NCI-H226 (cell line): ENCODE measurements around the gene ACAA2.

ENCODE experiments used
- DNase-seq: peaks from one replicate; pipeline ENCODE4 v3.0.0-alpha.2; 2015

The ACAA2 gene

GRCh38 chr18:49762191-49763077 lies 50.9 kb downstream of the ACAA2 start:
- DNase-seq: no peak

- DNase-seq: no peak
These were observed 51.6 kb downstream of the ACAA2 start for GRCh38 chr18:49761771-49762170.

GRCh38 chr18:49758263-49758610 lies 55.1 kb downstream of the ACAA2 start:
- DNase-seq: no peak

- no peak for DNase-seq
These were observed 55.6 kb downstream of the ACAA2 start for GRCh38 chr18:49757513-49758262.

- DNase-seq: no peak
These were observed 56.5 kb downstream of the ACAA2 start for GRCh38 chr18:49756671-49757362.

GRCh38 chr18:49756135-49756534 lies 57.2 kb downstream of the ACAA2 start:
- no peak for DNase-seq

GRCh38 chr18:49755489-49755888 lies 57.8 kb downstream of the ACAA2 start:
- DNase-seq: no peak

GRCh38 chr18:49754866-49755265 lies 58.5 kb downstream of the ACAA2 start:
- no peak for DNase-seq

GRCh38 chr18:49753643-49754042 lies 59.7 kb downstream of the ACAA2 start:
- DNase-seq: no peak

GRCh38 chr18:49752095-49752457 lies 61.3 kb downstream of the ACAA2 start:
- no peak for DNase-seq

GRCh38 chr18:49751427-49752094 lies 61.8 kb downstream of the ACAA2 start:
- DNase-seq: no peak

- DNase-seq: no peak
These were observed 63.8 kb downstream of the ACAA2 start for GRCh38 chr18:49749563-49749962.

- DNase-seq: no peak
These were observed 65.5 kb downstream of the ACAA2 start for GRCh38 chr18:49747876-49748275.

- no peak for DNase-seq
These were observed 68.0 kb downstream of the ACAA2 start for GRCh38 chr18:49745045-49746014.

GRCh38 chr18:49744376-49745008 lies 68.8 kb downstream of the ACAA2 start:
- DNase-seq: peak; percentile 4

GRCh38 chr18:49743117-49743567 lies 70.2 kb downstream of the ACAA2 start:
- DNase-seq: no peak

GRCh38 chr18:49742316-49743116 lies 70.8 kb downstream of the ACAA2 start:
- DNase-seq: no peak

GRCh38 chr18:49739275-49739674 lies 74.1 kb downstream of the ACAA2 start:
- DNase-seq: no peak

GRCh38 chr18:49738721-49739120 lies 74.6 kb downstream of the ACAA2 start:
- no peak for DNase-seq

- no peak for DNase-seq
These were observed 78.5 kb downstream of the ACAA2 start for GRCh38 chr18:49734836-49735235.
